ENCODE results near the gene POU2F1. TPM values are rescaled to one million over a fixed set of nuclear protein-coding genes. Genes with fewer than 3 reads are reported as not detected.

The POU2F1 gene
- total and polyA plus RNA-seq, 4 donors = 0.93 to 10.5 (median 6.5) TPM

- Histone ChIP-seq H3K27me3 (ENCODE audit: control insufficient read depth in 4 of 4, insufficient read depth in 4 of 4, low read length in 3 of 4) (no peaks in the 10 kb centered on the region), H3K4me3 (ENCODE audit: low read depth in 1 of 3, low read length in 3 of 3) (no peak overlapping the region), H3K9ac (ENCODE audit: low read depth in 1 of 2, low read length in 2 of 2) (no peak overlapping the region), H3K9me3 (ENCODE audit: control insufficient read depth in 4 of 4, low read length in 3 of 4) (no peaks in the 10 kb centered on the region), H3K27ac (ENCODE audit: low read depth in 1 of 2, low read length in 2 of 2) (no peak overlapping the region), H3K36me3 (ENCODE audit: control insufficient read depth in 4 of 4, insufficient read depth in 3 of 4, low read depth in 1 of 4, low read length in 3 of 4) (no peaks in the 10 kb centered on the region), H3K4me1 (ENCODE audit: control insufficient read depth in 4 of 4, insufficient read depth in 4 of 4, low read length in 3 of 4) (peaks cover 0 to 3% (median 0%) of the 10 kb centered on the region in 4 donors)
- DNase-seq (ENCODE audit: low spot score) = no peak
- WGBS = 81% methylated on average over 10 of the region's 10 CpGs
- no peak for TF ChIP-seq ZBTB33 (IDR thresholded peaks at IDR 0.05)
- no peak for TF ChIP-seq TAF1 (conservative IDR thresholded peaks at IDR 0.05)
- TF ChIP-seq RXRA (IDR thresholded peaks at IDR 0.05) = no peak
- no peak for TF ChIP-seq RAD21 (IDR thresholded peaks at IDR 0.05)
- no peak for TF ChIP-seq FOXA1 (IDR thresholded peaks at IDR 0.05)
- no peak for TF ChIP-seq HNF4A (conservative IDR thresholded peaks at IDR 0.05)
- no peak for TF ChIP-seq FOXA2 (IDR thresholded peaks at IDR 0.05)
- no peak for TF ChIP-seq ATF3 (IDR thresholded peaks at IDR 0.05)
- no peak for TF ChIP-seq CTCF (IDR thresholded peaks at IDR 0.05; ENCODE audit: low read depth, low read length, missing input control)
- TF ChIP-seq JUND (IDR thresholded peaks at IDR 0.05) = no peak
- TF ChIP-seq SP1 (IDR thresholded peaks at IDR 0.05) = no peak
- TF ChIP-seq, protein P1, sequence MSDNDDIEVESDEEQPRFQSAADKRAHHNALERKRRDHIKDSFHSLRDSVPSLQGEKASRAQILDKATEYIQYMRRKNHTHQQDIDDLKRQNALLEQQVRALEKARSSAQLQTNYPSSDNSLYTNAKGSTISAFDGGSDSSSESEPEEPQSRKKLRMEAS (IDR thresholded peaks at IDR 0.05) = no peak
- no peak for TF ChIP-seq YY1 (IDR thresholded peaks at IDR 0.05)
- TF ChIP-seq GABPA (IDR thresholded peaks at IDR 0.05 in 1 of 2, conservative IDR thresholded peaks at IDR 0.05 in 1 of 2) = no peak
- TF ChIP-seq NR2F2 (IDR thresholded peaks at IDR 0.05) = no peak
Measured at GRCh38 chr1:167344615-167345385, 124.1 kb downstream of the POU2F1 start.

DNA sequence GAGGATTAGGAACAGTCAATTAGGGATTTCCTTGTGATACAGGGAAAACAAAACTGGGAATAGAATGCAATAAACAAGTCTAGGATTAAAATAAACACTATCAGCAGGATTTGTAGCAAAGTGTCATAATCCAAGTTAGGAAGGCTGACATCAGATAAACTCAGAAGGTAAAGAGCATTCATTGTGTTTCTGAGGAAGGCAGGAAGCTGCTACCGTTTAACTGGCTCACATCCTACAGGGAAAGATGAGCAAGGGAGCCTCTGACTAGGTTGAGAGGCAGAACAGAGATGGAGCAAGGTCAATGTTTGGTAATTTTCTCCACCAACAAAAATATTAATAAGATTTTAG lies 124.7 kb downstream of the POU2F1 start:
- Histone ChIP-seq H3K36me3 (ENCODE audit: control insufficient read depth in 4 of 4, insufficient read depth in 3 of 4, low read depth in 1 of 4, low read length in 3 of 4) (no peaks in the 10 kb centered on the region), H3K9me3 (ENCODE audit: control insufficient read depth in 4 of 4, low read length in 3 of 4) (no peaks in the 10 kb centered on the region), H3K27me3 (ENCODE audit: control insufficient read depth in 4 of 4, insufficient read depth in 4 of 4, low read length in 3 of 4) (no peaks in the 10 kb centered on the region), H3K4me3 (ENCODE audit: low read depth in 1 of 3, low read length in 3 of 3) (no peak overlapping the region), H3K9ac (ENCODE audit: low read depth in 1 of 2, low read length in 2 of 2) (no peak overlapping the region), H3K4me1 (ENCODE audit: control insufficient read depth in 4 of 4, insufficient read depth in 4 of 4, low read length in 3 of 4) (peaks cover 0 to 3% (median 0%) of the 10 kb centered on the region in 4 donors), H3K27ac (ENCODE audit: low read depth in 1 of 2, low read length in 2 of 2) (no peak overlapping the region)
- WGBS = 52% methylated on average over 1 of the region's 1 CpG
- DNase-seq (ENCODE audit: low spot score) = no peak
- TF ChIP-seq GABPA (IDR thresholded peaks at IDR 0.05 in 1 of 2, conservative IDR thresholded peaks at IDR 0.05 in 1 of 2) (no peak), REST (IDR thresholded peaks at IDR 0.05) (no peak), YY1 (IDR thresholded peaks at IDR 0.05) (no peak), SP1 (IDR thresholded peaks at IDR 0.05) (no peak), FOXA2 (IDR thresholded peaks at IDR 0.05) (no peak), TAF1 (conservative IDR thresholded peaks at IDR 0.05) (no peak), FOXA1 (IDR thresholded peaks at IDR 0.05) (no peak), ZBTB33 (IDR thresholded peaks at IDR 0.05) (no peak), ATF3 (IDR thresholded peaks at IDR 0.05) (no peak), HNF4A (conservative IDR thresholded peaks at IDR 0.05) (no peak), RAD21 (IDR thresholded peaks at IDR 0.05) (no peak), CTCF (IDR thresholded peaks at IDR 0.05; ENCODE audit: low read depth, low read length, missing input control) (no peak), JUND (IDR thresholded peaks at IDR 0.05) (no peak)
- TF ChIP-seq, protein P1 (IDR thresholded peaks at IDR 0.05) = no peak
